Muscle of back (tissue), 13 donors: ENCODE data around the gene ISL2. TPM values are rescaled to one million over a fixed set of nuclear protein-coding genes. Genes with fewer than 3 reads are reported as not detected.
A peak's percentile ranks its signal among the peaks of the same experiment; 100 is the strongest.
"Not testable (repeated sequence)": the region's sequence is repeated elsewhere in the genome, so short reads cannot be mapped to it uniquely, and the experiment has no call there.

Experiments
- DNase-seq, 3 donors: peaks; one replicate each; pipeline versions ENCODE4 v3.0.0 to v3.0.0-alpha.2; 2013
- long read RNA-seq, 9 donors: transcript quantifications; one replicate each; lab custom pipeline, GENCODE V29; 2026
- polyA plus RNA-seq, 10 donors: library from polyadenylated mRNA; unstranded; fragments of 120-200 nt; gene quantifications; one replicate each; pipeline ENCODE4 v1.2.1, GENCODE V29; 2013; ENCODE audit not compliant: insufficient read length in 10 of 10

The ISL2 gene
- polyA plus RNA-seq, result not detected
- long read RNA-seq, donor 1, result 0 reads
- long read RNA-seq, donor 2, result 0 reads
- long read RNA-seq, donor 3, result 0 reads
- long read RNA-seq, donor 4, result 0 reads
- long read RNA-seq, donor 5, result 0 reads
- long read RNA-seq, donor 6, result 0 reads
- long read RNA-seq, donor 7, result 0 reads
- long read RNA-seq, donor 8, result 0 reads
- long read RNA-seq, donor 9, result 0 reads

DNA sequence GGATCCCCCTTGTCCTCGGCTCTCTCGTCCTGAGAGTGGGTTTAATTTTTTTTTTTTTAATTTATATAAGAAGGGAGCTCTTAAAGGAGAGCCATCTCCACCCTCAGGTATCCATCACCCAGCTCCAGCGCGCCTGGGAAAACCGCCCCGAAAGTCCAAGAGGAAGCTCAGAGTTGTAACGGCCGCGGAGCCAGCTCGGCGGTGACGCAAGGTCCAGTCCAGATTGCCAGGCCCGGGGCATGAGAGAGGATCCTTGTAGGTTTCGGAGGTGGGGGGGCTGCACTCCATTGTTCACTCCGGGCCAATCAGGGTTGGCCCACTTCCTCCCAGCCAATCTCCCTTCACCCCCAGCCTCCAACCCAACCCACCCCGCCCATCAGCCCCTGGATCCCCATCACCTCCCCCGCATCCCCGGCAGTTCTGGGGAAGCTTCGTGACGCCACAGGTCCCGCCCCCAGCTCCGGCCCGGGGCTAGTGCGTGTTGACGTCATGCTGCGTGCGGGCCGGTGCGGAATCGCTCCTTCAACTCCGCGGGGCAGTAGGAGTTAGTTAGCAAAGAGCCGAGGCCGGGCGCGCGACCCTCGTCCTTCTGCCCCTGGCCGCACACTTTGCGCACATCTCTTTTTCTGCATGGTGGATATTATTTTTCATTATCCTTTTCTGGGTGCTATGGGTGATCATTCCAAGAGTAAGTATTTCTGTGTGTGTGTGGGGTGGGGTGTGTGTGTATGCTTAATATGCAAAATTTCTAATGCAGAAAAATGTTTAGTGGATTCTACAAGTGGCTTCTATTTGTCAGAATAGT is at the start of gene ISL2:
Gene ISL2, plus strand, starts transcription at position 520 of the 805 bp plus-strand sequence. Its CDS starts 111 bp downstream, at position 631.
- peak in 2 of 3 donors; percentile 55 to 71 for DNase-seq

DNA sequence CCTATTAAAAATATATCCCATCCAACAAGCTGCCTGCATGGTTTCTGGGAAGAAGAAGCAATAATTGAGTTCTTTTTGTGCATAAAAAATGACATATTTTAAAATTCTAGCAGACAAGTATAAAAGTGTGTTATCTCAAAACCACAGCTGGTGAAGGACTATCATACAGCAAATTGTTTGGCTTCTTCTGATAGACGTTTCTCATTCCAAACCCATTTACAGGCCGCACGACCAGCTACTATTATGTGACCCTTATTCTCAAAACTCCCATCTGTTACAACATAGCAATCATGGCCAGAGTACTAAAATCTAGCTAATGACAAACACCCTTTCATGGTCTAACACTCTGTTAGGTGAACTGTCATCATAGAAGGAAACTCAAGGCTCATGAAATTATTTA is 47.0 kb upstream of the ISL2 start:
- DNase-seq, result no peak

DNA sequence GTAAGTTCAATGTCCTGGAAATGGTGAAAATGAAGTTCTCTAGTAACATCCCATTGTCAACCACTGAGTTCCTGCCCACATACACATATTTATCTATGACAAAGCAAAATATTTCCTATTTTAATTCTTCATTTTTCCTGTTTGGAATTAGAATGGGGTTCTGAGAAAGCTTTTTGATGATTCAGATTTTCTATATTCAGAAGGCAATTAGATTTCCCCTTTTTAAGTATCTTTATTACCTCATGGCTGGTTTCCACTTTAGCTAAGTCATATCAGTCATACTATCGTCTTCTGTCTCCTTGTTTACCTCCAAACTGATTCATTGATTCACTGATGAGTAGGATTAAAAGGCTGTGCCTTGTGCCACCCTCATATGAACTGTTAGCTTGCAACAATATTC is 43.2 kb upstream of the ISL2 start:
- DNase-seq, result no peak

DNA sequence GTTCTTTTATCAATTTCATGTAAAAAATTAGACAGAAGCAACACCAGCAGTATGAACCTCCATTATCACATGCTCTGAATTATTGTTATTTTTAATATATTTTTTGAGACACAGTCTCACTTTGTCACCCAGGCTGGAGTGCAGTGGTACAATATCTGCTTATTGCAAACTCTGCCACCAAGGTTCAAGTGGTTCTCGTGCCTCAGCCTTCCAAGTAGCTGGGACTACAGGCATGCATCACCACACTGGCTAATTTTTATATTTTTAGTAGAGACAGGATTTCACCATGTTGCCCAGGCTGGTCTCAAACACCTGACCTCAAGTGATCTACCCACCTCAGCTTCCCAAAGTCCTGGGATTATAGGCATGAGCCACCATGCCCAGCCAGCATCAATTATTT is 42.1 kb upstream of the ISL2 start:
- not testable (repeated sequence) for DNase-seq

DNA sequence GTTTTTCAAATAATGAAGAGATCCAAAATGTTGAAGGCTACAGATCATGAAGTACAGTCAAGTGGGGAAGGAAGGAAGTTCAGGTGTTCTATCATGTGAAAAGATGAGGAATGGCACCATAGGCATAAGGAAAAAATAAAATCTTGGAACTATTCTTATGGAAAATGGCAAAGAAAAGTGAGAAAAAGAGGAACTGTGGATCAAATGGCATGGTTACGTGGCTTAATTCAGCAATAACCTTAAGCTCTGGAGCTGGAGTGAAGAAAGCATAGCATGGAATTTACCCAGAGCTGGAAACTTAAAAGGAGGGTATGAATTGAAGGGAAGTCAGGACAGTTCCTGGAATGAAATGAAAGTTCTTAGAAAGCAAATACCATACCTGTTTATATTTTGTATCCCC is 39.7 kb upstream of the ISL2 start:
- no peak for DNase-seq

DNA sequence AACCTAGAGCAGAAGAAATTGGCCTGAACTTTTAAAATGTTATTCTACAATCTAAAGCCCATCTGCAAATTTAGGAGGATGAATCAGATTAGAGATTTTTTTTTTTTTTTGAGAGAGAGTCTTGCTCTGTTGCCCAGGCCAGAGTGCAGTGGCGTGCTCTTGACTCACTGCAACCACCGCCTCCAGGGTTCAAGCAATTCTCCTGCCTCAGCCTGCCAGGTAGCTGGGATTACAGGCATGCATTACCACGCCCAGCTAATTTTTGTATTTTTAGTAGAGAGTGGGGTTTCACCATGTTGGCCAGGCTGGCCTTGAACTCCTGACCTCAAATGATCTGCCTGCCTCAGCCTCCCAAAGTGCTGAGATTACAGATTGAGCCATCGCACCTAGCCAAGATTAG is 38.6 kb upstream of the ISL2 start:
- not testable (repeated sequence) for DNase-seq

DNA sequence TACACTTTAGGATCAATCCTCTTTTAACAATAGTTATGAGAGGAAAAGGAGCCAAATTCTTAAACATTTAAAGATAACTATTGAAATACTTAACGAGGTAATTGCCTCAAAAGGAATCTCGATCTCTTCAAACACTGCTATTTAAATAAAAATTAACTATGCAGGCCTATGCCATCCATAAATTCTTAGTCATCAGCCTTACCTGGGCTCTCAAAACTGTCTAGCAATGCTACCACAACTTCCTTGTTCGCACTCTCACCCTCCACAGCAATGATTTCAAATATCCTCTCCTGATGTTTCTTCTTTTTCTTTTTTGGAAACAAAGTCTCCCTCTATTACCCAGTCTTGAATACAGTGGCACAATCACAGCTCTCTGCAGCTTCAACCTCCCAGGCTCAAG is 37.6 kb upstream of the ISL2 start:
- DNase-seq, result no peak

DNA sequence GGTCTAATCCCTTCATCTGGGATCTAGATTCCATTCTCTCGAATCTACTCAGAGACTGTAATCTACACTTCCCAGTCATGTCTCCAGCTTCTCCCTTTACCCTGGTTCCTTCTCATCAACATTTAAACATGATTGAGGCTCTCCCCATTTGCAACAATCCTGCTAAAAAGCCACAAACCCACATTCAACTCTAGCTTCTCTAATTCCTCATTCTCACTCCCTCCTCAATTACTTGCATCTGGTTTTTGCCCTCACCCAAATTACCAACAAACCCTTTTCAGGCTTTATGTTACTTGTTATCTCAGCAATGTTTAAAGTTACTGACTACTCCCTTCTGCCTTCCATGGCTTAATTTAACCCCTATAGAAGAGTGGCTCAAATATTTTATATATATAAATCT is 36.8 kb upstream of the ISL2 start:
- DNase-seq, result no peak

DNA sequence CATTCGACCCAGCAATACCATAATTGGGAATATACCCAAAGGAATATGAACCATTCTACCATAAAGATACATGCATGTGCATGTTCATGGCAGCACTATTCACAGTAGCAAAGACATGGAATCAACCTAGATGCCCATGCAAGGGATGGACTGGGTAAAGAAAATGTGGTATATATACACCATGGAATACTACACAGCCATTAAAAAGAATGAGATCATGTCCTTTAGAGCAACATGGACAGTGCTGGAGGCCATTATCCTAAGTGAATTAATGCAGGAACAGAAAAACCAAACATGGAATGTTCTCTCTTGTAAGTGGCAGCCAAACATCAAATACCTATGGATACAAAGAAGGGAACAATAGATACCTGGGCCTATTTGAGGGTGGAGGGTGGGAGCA is 32.7 kb upstream of the ISL2 start:
- DNase-seq, result no peak

DNA sequence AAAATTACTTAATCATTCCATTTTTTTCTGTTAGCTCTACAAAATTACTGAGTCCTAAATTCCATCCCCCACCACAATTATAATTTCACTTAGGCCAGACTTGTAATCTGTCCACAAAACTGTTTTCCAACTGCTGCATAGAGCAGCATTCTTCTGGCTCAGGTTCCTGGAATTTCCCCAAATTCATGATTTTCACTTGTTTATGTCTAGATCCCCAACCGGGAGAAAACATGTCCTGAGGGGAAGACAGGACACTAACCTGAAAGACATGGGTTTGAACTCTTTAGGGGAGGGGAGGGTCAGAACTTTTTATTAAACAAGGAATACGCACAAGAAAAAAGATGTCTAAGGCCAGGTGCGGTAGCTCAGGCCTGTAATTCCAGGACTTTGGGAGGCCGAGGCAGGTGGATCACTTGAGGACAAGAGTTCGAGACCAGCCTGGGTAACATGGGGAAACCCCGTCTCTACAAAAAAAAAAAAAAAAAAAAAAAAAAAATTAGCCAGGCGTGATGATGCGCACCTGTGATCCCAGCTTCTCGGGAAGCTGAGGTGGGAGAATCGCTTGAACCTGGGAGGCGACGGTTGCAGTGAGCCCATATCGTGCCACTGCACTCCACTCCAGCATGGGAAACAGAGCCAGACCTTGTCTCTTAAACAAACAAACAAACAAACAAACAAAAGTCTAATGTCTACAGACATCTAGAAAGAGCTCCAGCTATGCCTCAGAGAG is 26.8 kb upstream of the ISL2 start:
- peak in 1 of 3 donors; percentile 19 for DNase-seq

DNA sequence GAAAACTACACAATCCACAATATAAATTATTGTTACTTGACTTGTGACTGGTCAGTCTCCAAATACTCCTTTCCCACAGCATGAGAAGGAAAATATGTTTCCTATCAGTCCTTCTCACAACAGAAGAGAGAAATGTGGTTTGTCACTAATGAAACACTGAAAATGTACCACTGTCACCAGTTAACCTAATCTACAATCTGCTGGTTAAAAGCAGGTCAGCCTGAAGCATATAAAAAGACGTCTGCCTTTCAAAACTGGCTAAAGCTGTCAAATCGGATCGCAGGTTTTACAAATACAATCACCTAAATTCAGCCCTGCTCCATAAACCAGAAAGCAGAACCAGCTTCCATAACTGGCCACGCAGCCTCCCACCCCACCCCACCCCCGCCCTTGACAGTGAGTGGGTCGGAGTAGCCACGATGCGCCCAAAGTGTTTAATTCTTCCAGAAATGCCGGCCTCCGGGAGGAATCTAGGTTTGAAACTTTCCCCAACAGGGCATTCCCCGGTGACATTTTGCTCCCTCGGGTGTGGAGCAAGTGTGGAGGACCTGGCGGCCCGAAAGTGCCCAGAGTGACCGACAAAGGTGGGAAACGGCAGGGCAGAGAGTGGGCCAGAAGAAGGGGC is 26.0 kb upstream of the ISL2 start:
- DNase-seq, result no peak

DNA sequence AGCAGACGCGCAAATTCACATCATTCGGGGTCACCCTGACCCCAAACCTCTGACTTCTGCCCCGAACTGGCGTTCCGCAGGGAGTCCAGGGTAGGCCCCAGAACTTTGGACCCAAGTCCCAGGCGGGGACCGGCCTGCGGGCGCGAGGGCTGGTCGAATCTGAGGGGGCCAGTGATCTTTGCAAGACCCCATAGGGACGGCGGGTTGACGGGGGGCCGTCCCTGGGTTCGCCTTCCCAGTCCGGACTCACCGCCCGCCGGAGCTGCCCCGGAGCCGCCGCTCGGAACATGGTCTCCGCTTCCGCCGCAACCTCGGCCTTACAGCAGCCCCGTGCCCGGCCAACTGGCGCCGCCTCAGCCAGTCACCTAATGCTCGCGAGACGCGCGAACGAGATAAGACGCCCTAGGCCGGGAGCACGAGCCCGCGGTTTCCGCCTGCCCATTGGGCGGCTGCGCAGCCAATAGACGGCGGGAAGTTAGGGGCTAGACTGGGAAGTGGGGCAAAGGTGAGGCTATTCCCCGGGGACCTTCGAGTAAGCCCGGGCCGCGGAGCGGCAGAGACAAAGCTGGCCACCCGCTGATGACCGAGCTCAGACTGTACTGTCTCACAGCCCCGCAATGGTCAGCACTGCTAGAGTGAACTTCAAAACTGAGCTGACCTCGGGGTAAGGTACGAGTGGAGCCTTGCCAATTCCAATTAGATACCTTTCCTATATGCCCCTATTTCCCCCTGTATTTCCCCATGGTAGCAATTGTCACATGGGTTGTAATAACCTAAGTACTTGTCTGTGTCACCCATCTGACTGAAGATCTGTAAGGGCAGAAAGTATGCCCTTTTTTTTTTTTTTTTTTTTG is 25.2 kb upstream of the ISL2 start, which contains the start of gene ETFA:
Gene ETFA, minus strand, starts transcription at position 370 of the 854 bp plus-strand sequence. Its CDS starts 81 bp downstream, at position 289.
- DNase-seq, result peak; percentile 96 to 98 (median 96)

DNA sequence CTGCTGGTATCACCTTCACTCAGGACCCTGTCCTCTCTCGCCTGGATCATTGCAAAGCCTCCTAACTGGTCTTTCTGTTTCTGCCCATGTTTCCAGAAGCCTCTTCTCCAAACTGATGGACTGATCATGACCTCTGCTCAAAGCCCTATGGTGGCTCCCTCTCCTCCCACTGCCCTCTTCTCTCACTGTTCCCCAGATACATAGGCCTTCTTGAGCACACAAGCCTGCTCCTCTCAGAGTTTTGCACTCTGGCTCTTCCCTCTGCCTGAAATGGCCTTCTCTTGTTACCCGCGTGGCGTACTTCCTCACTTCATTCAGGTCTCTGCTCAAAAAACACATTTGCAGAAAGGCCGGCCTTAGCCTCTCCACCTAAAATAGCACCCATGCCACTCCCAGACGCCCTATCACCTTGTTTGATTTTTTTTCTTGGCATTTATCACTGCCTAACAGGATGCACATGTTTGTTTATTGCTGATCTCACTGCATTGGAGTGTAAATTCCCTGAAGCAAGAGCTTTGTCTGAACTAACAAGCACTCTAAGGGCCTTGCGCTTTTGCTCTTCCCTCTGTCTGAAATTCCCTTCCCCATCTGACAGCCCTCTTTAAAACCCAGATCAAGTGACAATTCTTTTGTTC is 23.9 kb upstream of the ISL2 start:
- no peak for DNase-seq

DNA sequence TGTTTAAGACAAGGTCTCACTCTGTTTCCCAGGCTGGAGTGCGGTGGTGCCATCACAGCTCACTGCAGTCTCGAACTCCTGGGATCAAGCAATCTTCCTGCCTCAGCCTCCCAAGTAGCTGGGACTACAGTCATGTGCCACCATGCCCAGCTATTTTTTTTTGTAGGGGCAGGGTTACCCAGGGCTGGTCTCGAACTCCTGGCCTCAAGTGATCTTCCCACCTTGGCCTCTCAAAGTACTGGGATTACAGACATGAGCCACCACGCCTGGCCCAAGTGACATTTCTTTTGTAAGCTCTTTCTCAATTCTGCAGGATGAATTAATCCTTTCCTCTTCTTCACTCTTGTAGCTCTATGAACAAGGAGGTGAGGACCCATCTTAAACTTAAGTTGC is 23.4 kb upstream of the ISL2 start:
- DNase-seq, result not testable (repeated sequence)

DNA sequence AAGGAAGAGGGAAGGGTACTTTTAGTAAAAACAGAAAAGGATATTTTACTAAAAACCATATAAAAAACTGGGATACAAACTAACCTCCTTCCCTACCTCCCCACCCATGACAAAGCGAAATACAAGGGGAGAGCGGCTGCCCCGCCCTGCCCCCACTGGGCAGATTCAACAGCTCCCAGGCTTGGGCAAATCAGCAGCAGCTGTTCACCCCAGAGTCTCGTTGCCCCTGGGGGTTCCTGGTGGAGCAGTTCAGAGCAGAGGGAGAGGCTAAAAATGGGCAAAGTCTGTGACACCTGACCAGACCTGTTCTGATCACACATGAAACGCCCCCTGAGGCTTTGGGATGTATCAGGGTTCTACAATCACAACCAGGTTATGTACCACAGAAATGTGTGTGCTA is 22.8 kb upstream of the ISL2 start:
- DNase-seq, result no peak

DNA sequence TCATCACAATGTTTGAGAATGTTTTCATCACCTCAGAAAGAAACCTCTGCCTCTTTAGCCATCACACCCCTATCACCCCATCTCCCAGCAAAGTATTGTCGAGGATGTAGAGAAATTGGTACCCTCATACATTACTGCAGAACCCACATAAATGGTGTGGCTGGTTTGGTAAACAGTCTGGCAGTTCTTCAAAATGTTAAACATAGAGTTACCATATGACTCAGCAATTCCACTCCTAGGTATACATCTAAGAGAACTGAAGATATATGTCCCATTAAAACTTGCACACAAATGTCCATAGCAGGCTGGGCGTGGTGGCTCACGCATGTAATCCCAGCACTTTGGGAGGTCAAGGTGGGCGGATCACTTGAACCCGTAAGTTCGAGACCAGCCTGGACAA is 16.6 kb upstream of the ISL2 start:
- DNase-seq, result no peak

DNA sequence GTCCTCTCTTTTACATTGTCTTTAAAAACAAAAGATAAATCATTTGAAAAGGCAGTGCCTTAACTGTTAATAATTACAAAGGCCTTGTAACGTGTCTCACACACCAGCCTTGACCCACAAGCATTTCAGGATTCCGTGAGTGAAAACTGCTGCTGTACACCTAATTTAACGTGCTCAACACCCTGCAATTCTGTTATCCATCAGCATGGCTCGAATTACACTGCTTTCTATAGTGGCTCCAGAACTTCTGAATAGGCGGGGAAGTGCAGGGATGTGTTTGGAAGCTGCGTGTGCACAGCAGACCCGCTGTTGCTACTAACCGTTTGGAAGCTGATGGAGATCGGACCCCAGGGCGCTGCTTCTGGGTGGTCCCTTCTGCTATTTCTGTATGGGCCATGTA is 15.4 kb upstream of the ISL2 start:
- DNase-seq, result no peak

DNA sequence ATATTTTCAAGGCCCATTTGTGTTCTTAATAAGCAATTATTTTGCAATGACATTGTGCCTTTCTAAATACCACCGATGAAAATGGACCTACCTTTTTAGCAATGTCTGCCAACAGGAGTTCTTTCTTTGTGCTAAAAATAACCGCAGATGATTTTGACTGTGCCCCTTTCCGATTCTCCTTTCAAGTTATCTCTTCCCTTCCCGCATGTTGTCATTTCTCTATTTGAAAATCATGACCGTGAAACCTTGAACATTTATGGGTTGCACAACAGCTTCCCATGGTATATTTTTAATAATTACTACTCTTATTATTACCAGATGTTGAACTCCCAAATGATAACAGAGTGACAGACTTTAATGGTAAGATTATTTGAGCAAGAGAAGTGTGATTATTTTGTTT is 15.0 kb upstream of the ISL2 start:
- DNase-seq, result no peak

DNA sequence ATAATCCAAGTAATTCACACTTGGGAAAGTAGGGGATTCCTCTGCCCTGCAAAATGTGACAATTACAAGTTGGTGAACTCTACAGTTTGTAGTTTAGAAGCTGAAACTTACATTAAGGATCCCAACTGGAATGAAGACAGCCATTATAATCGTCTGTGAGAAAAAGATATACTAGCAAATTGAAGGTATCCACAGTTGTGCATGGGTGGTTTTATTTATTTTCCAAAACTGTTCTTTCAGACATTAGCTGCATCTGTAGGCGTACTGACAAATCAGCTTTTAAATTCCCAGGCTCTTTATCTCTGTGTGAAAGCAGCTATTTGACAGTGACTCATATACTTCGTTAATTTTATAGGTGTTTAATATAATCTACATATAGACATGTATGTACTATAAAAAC is 12.5 kb upstream of the ISL2 start:
- no peak for DNase-seq

DNA sequence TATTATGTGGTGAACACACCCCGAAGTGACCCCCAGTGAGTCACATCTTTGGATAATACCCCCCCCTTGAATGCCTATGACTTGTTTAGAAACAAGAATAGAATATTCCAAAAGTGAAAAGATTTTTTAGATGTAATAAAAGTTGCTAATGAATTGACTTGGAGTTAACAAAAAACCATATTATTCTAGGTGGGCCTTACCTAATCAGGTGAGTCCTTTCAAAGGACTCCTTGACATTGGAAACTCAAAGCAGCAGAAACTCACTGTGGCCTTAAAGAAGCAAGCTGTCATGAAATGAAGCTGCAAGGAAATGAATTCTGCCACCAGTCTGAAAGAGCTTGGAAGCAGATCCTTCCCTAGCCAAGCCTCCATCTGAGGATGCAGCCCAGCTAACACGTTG is 10.9 kb upstream of the ISL2 start:
- no peak for DNase-seq
